PFSK-1 (cell line): ENCODE data around the gene KIAA0753.

Experiments used
- POLR2AphosphoS5 ChIP-seq: IDR thresholded peaks from 2 replicates; pipeline ENCODE4 v1.6.1; 2012; ENCODE audit warnings: low read depth, mild to moderate bottlenecking, control low read depth, low read length, moderate library complexity
- SIN3A ChIP-seq: IDR thresholded peaks from 2 replicates; pipeline ENCODE4 v1.6.1; 2012; ENCODE audit warnings: mild to moderate bottlenecking, low read length, moderate library complexity, borderline replicate concordance; ENCODE audit not compliant: insufficient read depth
- TAF1 ChIP-seq: IDR thresholded peaks from 2 replicates; pipeline ENCODE4 v1.6.1; 2012; ENCODE audit warnings: low read length, control low read depth, borderline replicate concordance; ENCODE audit not compliant: insufficient read depth
- TF ChIP-seq, protein P1 (sequence below), 2 experiments: IDR thresholded peaks; 2 replicates each; pipeline versions ENCODE4 v1.6.1 to v1.8.0; 2011 to 2012; ENCODE audit warnings: low read depth in 2 of 2, low read length in 2 of 2, control low read depth in 1 of 2, inconsistent platforms in 1 of 2, mild to moderate bottlenecking in 1 of 2, moderate library complexity in 1 of 2; ENCODE audit not compliant: insufficient read depth in 1 of 2

DNA sequence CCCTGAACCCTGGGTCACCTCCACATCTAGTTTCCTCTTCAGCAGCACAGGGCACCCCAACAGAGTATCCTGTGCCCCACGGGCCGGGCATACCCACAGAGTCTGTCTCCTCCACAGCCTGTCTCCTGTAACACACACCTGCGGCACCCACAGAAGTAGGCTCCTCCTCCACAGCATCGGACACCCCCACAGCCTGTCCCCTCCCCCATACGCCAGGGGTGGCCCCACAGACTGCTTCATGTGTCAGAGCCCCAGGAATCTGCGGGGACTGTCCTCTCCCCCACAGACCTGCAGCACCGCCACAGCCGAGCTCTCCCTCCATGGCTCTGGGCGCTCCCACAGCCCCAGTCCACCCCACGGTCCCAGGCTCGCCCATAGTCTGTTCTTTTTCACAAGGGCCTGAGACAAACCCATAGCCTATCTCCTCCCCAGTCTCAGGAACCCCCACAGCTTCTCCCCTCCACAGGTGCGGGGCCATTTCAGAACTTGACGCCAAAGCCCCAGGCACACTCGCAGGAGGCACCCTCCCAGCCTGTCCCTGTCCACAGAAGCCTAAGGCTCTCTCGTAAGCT lies 1.4 kb downstream of the KIAA0753 start:
- TF ChIP-seq, protein P1, sequence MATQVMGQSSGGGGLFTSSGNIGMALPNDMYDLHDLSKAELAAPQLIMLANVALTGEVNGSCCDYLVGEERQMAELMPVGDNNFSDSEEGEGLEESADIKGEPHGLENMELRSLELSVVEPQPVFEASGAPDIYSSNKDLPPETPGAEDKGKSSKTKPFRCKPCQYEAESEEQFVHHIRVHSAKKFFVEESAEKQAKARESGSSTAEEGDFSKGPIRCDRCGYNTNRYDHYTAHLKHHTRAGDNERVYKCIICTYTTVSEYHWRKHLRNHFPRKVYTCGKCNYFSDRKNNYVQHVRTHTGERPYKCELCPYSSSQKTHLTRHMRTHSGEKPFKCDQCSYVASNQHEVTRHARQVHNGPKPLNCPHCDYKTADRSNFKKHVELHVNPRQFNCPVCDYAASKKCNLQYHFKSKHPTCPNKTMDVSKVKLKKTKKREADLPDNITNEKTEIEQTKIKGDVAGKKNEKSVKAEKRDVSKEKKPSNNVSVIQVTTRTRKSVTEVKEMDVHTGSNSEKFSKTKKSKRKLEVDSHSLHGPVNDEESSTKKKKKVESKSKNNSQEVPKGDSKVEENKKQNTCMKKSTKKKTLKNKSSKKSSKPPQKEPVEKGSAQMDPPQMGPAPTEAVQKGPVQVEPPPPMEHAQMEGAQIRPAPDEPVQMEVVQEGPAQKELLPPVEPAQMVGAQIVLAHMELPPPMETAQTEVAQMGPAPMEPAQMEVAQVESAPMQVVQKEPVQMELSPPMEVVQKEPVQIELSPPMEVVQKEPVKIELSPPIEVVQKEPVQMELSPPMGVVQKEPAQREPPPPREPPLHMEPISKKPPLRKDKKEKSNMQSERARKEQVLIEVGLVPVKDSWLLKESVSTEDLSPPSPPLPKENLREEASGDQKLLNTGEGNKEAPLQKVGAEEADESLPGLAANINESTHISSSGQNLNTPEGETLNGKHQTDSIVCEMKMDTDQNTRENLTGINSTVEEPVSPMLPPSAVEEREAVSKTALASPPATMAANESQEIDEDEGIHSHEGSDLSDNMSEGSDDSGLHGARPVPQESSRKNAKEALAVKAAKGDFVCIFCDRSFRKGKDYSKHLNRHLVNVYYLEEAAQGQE (IDR thresholded peaks at IDR 0.05; ENCODE audit: insufficient read depth in 1 of 2, low read depth in 2 of 2, low read length in 2 of 2), result no peak
- no peak for TF ChIP-seq POLR2AphosphoS5
- TF ChIP-seq TAF1, result no peak
- TF ChIP-seq SIN3A, result no peak
